Neural cell (in vitro differentiated cells): ENCODE measurements around the gene SMPD2. TPM values are rescaled to one million over a fixed set of nuclear protein-coding genes. Genes with fewer than 3 reads are reported as not detected.

Source experiments
- H2AFZ ChIP-seq: fragments of 200-600, 300-800 bp; sonication (generic), shearing (Covaris generic); 2 replicates; pipeline ENCODE4 v1.6.0; 2014; ENCODE audit warnings: low read depth, mild to moderate bottlenecking, antibody characterized with exemption, low read length, moderate library complexity
- H3F3A ChIP-seq: fragments of 200-600 bp; shearing (Covaris generic); 2 replicates; pipeline ENCODE4 v1.6.1; 2016; ENCODE audit warnings: mild to moderate bottlenecking, moderate library complexity, mixed read lengths, antibody characterized with exemption, low read length; ENCODE audit not compliant: insufficient read depth, poor library complexity, severe bottlenecking
- H3K27ac ChIP-seq: fragments of 200-600, 300-800 bp; sonication (generic), shearing (Covaris generic); 2 replicates; pipeline ENCODE4 v1.5.1; 2014; ENCODE audit warnings: mild to moderate bottlenecking, low read length, moderate library complexity
- H3K27me3 ChIP-seq: fragments of 300-800, 200-600 bp; sonication (generic), shearing (Covaris generic); 2 replicates; pipeline ENCODE4 v1.6.0; 2014; ENCODE audit warnings: mild to moderate bottlenecking, low read depth, low read length, moderate library complexity; ENCODE audit not compliant: insufficient read depth
- H3K36me3 ChIP-seq: fragments of 300-800, 200-600 bp; sonication (generic), shearing (Covaris generic); 2 replicates; pipeline ENCODE4 v1.5.1; 2014; ENCODE audit warnings: mild to moderate bottlenecking, antibody characterized with exemption, low read length, moderate library complexity; ENCODE audit not compliant: insufficient read depth
- H3K4me2 ChIP-seq: fragments of 300-800, 200-600 bp; sonication (generic), shearing (Covaris generic); 2 replicates; pipeline ENCODE4 v1.6.0; 2014; ENCODE audit warnings: mild to moderate bottlenecking, low read length
- H3K4me3 ChIP-seq: fragments of 300-800, 200-600 bp; sonication (generic), shearing (Covaris generic); 2 replicates; pipeline ENCODE4 v1.5.1; 2014; ENCODE audit warnings: mild to moderate bottlenecking, low read length, moderate library complexity
- H3K79me2 ChIP-seq: fragments of 200-600 bp; shearing (Covaris generic); replicated peaks from 2 replicates; pipeline ENCODE4 v1.6.0; 2014; ENCODE audit warnings: mild to moderate bottlenecking, low read length, moderate library complexity; ENCODE audit not compliant: insufficient read depth
- H3K9ac ChIP-seq: fragments of 300-800, 200-600 bp; sonication (generic), shearing (Covaris generic); 2 replicates; pipeline ENCODE4 v1.6.1; 2016; ENCODE audit warnings: mild to moderate bottlenecking, low read length, mixed read lengths
- H3K9me2 ChIP-seq: fragments of 200-600 bp; shearing (Covaris generic); 2 replicates; pipeline ENCODE4 v1.6.1; 2016; ENCODE audit warnings: mild to moderate bottlenecking, low read length, mixed read lengths; ENCODE audit not compliant: insufficient read depth
- H3K9me3 ChIP-seq: fragments of 200-600, 300-800 bp; sonication (generic), shearing (Covaris generic); 2 replicates; pipeline ENCODE4 v1.6.1; 2016; ENCODE audit warnings: mild to moderate bottlenecking, mixed run types, low read length, moderate library complexity, mixed read lengths
- H4K20me1 ChIP-seq: fragments of 200-600 bp; shearing (Covaris generic); 2 replicates; pipeline ENCODE4 v1.6.1; 2016; ENCODE audit warnings: mild to moderate bottlenecking, mixed run types; ENCODE audit not compliant: insufficient read depth
- EP300 ChIP-seq: fragments of 450-650 bp; conservative IDR thresholded peaks from 2 replicates; pipeline ENCODE4 v1.6.1; 2014; ENCODE audit warnings: antibody characterized with exemption, mild to moderate bottlenecking, moderate library complexity; ENCODE audit not compliant: poor library complexity, severe bottlenecking
- EZH2 ChIP-seq: fragments of 200-600, 300-800 bp; shearing (Covaris generic), sonication (generic); IDR thresholded peaks from 2 replicates; pipeline ENCODE4 v1.6.1; 2014; ENCODE audit warnings: antibody characterized with exemption, low read length, borderline replicate concordance, mild to moderate bottlenecking; ENCODE audit not compliant: insufficient read depth, poor library complexity, severe bottlenecking
- MXI1 ChIP-seq: fragments of 450-650 bp; conservative IDR thresholded peaks from 2 replicates; pipeline ENCODE4 v1.6.1; 2014; ENCODE audit warnings: antibody characterized with exemption, mild to moderate bottlenecking; ENCODE audit not compliant: poor library complexity, severe bottlenecking
- POLR2AphosphoS5 ChIP-seq: IDR thresholded peaks from 2 replicates; pipeline ENCODE4 v1.6.1; 2012
- RAD21 ChIP-seq: fragments of 450-650 bp; conservative IDR thresholded peaks from 2 replicates; pipeline ENCODE4 v1.6.1; 2014; ENCODE audit warnings: antibody characterized with exemption, mild to moderate bottlenecking, moderate library complexity
- SMC3 ChIP-seq: fragments of 450-650 bp; conservative IDR thresholded peaks from 2 replicates; pipeline ENCODE4 v1.6.1; 2014; ENCODE audit warnings: antibody characterized with exemption, mild to moderate bottlenecking, moderate library complexity; ENCODE audit not compliant: poor library complexity
- TAF1 ChIP-seq: IDR thresholded peaks from 2 replicates; pipeline ENCODE4 v1.6.1; 2012; ENCODE audit warnings: low read depth
- polyA plus RNA-seq: library from polyadenylated mRNA; depleted of rRNA; stranded (reverse); fragments of >200 nt; gene quantifications from 2 replicates; pipeline ENCODE4 v1.2.3, GENCODE V29; 2014
- TF ChIP-seq, protein P1 (sequence below): fragments of 450-650 bp; IDR thresholded peaks from 2 replicates; pipeline ENCODE4 v1.5.1; 2014; ENCODE audit warnings: antibody characterized with exemption, mild to moderate bottlenecking, moderate library complexity; ENCODE audit not compliant: poor library complexity, severe bottlenecking

The SMPD2 gene
- polyA plus RNA-seq, 1 donor from 2014 or later, result 8.0 TPM

DNA sequence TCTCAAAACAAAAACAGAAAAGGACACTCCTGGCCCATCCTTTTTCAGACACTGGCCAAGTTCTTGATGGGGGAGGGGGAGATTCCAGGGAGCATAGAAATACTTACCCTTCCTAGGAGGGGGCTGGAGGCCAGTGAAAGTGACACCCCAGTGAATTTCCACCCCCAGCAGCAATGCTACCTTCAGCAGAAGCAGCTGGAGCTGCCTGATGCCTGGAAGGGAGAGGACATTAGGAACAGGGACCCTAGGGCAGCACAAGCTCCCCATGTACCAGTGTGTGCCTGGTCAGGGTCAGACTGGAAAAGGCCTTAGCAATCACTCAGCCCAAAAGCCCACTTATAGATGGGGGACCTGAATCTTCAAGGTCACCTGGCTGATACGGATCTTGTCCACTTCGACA lies 12.6 kb downstream of the SMPD2 start:
- H3F3A ChIP-seq, result no peaks in the 10 kb centered on the region
- no peaks in the 10 kb centered on the region for H3K9me2 ChIP-seq
- no peak overlapping the region for H3K4me2 ChIP-seq
- no peak overlapping the region for H3K9ac ChIP-seq
- no peak overlapping the region for H2AFZ ChIP-seq
- H3K27me3 ChIP-seq, result no peaks in the 10 kb centered on the region
- TF ChIP-seq, protein P1, sequence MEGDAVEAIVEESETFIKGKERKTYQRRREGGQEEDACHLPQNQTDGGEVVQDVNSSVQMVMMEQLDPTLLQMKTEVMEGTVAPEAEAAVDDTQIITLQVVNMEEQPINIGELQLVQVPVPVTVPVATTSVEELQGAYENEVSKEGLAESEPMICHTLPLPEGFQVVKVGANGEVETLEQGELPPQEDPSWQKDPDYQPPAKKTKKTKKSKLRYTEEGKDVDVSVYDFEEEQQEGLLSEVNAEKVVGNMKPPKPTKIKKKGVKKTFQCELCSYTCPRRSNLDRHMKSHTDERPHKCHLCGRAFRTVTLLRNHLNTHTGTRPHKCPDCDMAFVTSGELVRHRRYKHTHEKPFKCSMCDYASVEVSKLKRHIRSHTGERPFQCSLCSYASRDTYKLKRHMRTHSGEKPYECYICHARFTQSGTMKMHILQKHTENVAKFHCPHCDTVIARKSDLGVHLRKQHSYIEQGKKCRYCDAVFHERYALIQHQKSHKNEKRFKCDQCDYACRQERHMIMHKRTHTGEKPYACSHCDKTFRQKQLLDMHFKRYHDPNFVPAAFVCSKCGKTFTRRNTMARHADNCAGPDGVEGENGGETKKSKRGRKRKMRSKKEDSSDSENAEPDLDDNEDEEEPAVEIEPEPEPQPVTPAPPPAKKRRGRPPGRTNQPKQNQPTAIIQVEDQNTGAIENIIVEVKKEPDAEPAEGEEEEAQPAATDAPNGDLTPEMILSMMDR, result no peak
- TF ChIP-seq TAF1 (no peak), RAD21 (no peak), EP300 (no peak), POLR2AphosphoS5 (no peak), MXI1 (no peak)
- peaks cover 8% of the 10 kb centered on the region for H3K79me2 ChIP-seq
- no peaks in the 10 kb centered on the region for H3K36me3 ChIP-seq
- no peaks in the 10 kb centered on the region for H4K20me1 ChIP-seq
- no peak overlapping the region for H3K27ac ChIP-seq
- H3K9me3 ChIP-seq, result no peaks in the 10 kb centered on the region
- H3K4me3 ChIP-seq, result no peak overlapping the region

DNA sequence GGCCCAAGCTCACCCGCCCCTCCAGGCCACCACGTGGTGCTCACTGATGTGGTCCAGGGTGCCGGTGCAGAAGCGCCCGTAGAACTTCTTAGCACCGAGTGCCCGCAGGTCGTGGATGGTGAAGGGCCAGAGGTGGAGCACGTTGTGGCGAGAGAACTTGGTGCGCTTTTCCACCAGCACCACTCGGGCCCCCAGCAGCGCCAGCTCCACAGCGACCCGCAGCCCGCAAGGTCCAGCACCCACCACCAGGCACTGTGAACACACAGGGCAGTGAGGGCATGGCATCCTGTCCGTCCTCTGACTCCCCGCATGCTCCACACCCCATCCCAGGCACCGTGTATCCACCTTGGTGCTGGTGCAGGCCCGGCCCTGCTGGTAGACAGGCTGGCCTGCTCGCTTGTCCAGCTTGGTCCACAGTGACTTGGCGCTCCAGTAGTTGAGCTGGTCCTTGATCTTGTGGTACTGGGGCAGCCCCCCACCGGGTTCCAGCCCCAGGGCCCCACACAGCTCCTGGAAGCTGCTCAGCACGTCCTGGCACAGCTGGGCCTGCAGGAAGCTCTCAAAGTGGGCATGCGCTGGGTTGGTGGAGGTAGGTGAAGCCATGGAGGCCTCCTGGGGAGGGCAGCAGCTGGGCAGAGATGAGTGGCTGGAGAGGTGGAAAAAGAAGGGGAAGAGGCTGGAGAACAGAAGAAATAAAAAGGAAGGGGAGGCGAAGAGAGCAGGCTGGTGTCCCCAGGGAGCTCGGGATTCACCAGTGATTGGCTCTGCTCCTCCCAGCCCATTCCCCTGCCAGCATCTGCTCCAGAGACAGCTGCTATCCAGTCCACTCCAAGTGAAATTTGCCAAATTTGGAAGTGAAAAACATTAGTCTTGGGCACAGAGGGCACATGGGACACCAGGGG lies 13.3 kb downstream of the SMPD2 start:
- Histone ChIP-seq H3K4me2 (peak overlapping the region; percentile 58), H3K9me3 (no peaks in the 10 kb centered on the region), H3F3A (no peaks in the 10 kb centered on the region), H3K79me2 (peaks cover 8% of the 10 kb centered on the region), H2AFZ (no peak overlapping the region), H3K36me3 (no peaks in the 10 kb centered on the region), H3K27me3 (no peaks in the 10 kb centered on the region), H4K20me1 (no peaks in the 10 kb centered on the region), H3K9me2 (no peaks in the 10 kb centered on the region), H3K4me3 (peak overlapping the region; percentile 97), H3K27ac (peak overlapping the region; percentile 77), H3K9ac (peak overlapping the region; percentile 94)
- TF ChIP-seq, protein P1, result no peak
- no peak for TF ChIP-seq TAF1

DNA sequence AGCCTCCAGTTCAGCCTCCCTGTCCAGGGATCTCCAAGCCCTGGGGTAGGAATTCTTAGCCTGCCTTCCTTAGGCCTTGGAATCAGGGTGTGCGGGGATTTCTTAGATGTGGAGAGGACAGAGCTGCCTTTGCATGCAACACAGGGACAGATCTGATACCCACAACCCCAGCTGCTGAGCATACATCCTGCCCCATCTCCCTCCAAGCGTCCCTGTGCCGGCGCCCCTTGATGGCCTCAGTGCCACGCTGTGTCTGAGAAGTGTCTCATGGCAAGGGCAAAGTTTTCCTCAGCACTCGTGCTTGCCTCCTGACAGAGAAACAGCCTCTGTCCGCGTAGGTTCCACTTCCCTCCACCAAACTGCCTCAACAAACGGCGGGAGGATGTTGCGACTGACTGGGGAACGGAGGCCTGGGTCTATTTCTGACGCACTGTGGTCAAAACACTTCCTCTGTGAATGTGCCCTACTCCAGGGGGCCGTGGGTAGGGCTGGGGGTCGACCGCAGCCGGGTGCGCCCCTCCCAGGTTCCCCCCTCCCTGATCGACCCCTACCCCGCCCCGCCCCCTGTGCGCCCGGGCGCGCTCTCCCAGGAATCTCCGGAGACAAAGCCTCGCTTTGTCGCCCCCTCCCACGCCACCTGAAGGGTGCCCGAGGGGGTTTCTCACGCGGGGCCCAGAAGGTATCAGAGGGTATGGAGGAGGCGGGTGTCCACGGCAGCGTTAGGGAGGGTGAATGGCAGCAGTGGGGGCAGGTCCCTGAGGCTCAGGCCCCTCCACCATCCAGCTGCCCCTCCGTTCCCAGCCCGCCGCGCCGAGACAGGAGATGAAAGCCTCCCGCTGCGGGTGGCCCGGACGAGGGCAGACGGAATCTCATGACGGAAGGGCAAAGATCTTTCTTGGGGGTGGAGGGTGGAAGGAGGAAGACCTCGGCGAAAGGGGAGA lies 14.2 kb downstream of the SMPD2 start:
- Histone ChIP-seq H3F3A (no peaks in the 10 kb centered on the region), H3K27ac (peak overlapping the region; percentile 77), H3K4me2 (peak overlapping the region; percentile 58), H2AFZ (peak overlapping the region; percentile 97), H3K79me2 (peaks cover 8% of the 10 kb centered on the region), H3K4me3 (peak overlapping the region; percentile 97), H3K9me2 (no peaks in the 10 kb centered on the region), H3K9ac (peak overlapping the region; percentile 94), H3K9me3 (no peaks in the 10 kb centered on the region), H3K27me3 (no peaks in the 10 kb centered on the region), H4K20me1 (no peaks in the 10 kb centered on the region), H3K36me3 (no peaks in the 10 kb centered on the region)
- TF ChIP-seq TAF1 (peak; percentile 47), EP300 (no peak), SMC3 (no peak), RAD21 (no peak), MXI1 (peak; percentile 7), POLR2AphosphoS5 (no peak), EZH2 (no peak)
- TF ChIP-seq, protein P1, result no peak
